Renal cortex interstitium (tissue), 15 donors: ENCODE measurements around the gene KIT. TPM values are rescaled to one million over a fixed set of nuclear protein-coding genes. Genes with fewer than 3 reads are reported as not detected.
"Not testable (repeated sequence)": the region's sequence is repeated elsewhere in the genome, so short reads cannot be mapped to it uniquely, and the experiment has no call there.

Experiments used
- DNase-seq, 11 donors: peaks; one replicate each; pipeline ENCODE4 v3.0.0-alpha.2; 2013; ENCODE audit warnings: low read depth in 9 of 11, low spot score in 4 of 11; ENCODE audit errors: extremely low read depth in 1 of 11
- long read RNA-seq, 16 experiments: transcript quantifications; one replicate each; lab custom pipeline, GENCODE V29; 2026
- polyA plus RNA-seq, 3 donors: library from polyadenylated mRNA; unstranded; fragments of 120-200 nt; gene quantifications; one replicate each; pipeline ENCODE4 v1.2.1, GENCODE V29; 2013; ENCODE audit not compliant: insufficient read length in 3 of 3

KIT gene
- polyA plus RNA-seq = 10 to 100 TPM; 16.9 to 19.4 (median 18.7) TPM
- long read RNA-seq, donor 1, full-length matches to known transcripts = 4 of 4 reads
- long read RNA-seq, donor 1, partial matches to known transcripts = 0 of 4 reads
- long read RNA-seq, donor 1, other reads (novel, unspliced or antisense) = 0 of 4 reads
- long read RNA-seq, donor 2 = 0 reads
- long read RNA-seq, donor 3, partial matches to known transcripts = 0 of 2 reads
- long read RNA-seq, donor 3, other reads (novel, unspliced or antisense) = 0 of 2 reads
- long read RNA-seq, donor 4, partial matches to known transcripts = 0 of 1 reads
- long read RNA-seq, donor 4, other reads (novel, unspliced or antisense) = 0 of 1 reads
- long read RNA-seq, donor 5 = 0 reads
- long read RNA-seq, donor 6, partial matches to known transcripts = 0 of 3 reads
- long read RNA-seq, donor 6, other reads (novel, unspliced or antisense) = 0 of 3 reads
- long read RNA-seq, donor 7, full-length matches to known transcripts = 5 of 10 reads
- long read RNA-seq, donor 7, partial matches to known transcripts = 5 of 10 reads
- long read RNA-seq, donor 7, other reads (novel, unspliced or antisense) = 0 of 10 reads
- long read RNA-seq, donor 8 = 0 reads
- long read RNA-seq, donor 9, partial matches to known transcripts = 0 of 4 reads
- long read RNA-seq, donor 9, other reads (novel, unspliced or antisense) = 0 of 4 reads
- long read RNA-seq, donor 10, partial matches to known transcripts = 0 of 2 reads
- long read RNA-seq, donor 10, other reads (novel, unspliced or antisense) = 0 of 2 reads
- long read RNA-seq, donor 11 = 0 reads
- long read RNA-seq, donor 12, partial matches to known transcripts = 0 of 2 reads
- long read RNA-seq, donor 12, other reads (novel, unspliced or antisense) = 0 of 2 reads
- long read RNA-seq, donor 13 = 0 reads
- long read RNA-seq, donor 14, partial matches to known transcripts = 0 of 4 reads
- long read RNA-seq, donor 14, other reads (novel, unspliced or antisense) = 0 of 4 reads
- long read RNA-seq, donor 15 = 0 reads
- long read RNA-seq, donor 16, partial matches to known transcripts = 0 of 5 reads
- long read RNA-seq, donor 16, other reads (novel, unspliced or antisense) = 0 of 5 reads

- DNase-seq = peak in 10 of 11 donors; percentile 62 to 78 (median 69)
Observed at GRCh38 chr4:54657551-54658251, at the start of gene KIT. TSS of gene KIT (plus strand) at chr4:54657957. CDS start at chr4:54658015, 58 bp downstream.

- no peak for DNase-seq
Observed at GRCh38 chr4:54609310-54609709, 48.4 kb upstream of the KIT start.

- DNase-seq = no peak
Observed at GRCh38 chr4:54614149-54614548, 43.6 kb upstream of the KIT start.

GRCh38 chr4:54620773-54621172, 37.0 kb upstream of the KIT start:
- DNase-seq = no peak

- DNase-seq = no peak
Observed at GRCh38 chr4:54625391-54625790, 32.4 kb upstream of the KIT start.

- no peak for DNase-seq
Observed at GRCh38 chr4:54626113-54626512, 31.6 kb upstream of the KIT start.

- DNase-seq = no peak
Observed at GRCh38 chr4:54632537-54632936, 25.2 kb upstream of the KIT start.

- not testable (repeated sequence) for DNase-seq
Observed at GRCh38 chr4:54633102-54633740, 24.5 kb upstream of the KIT start.

GRCh38 chr4:54635318-54635717, 22.4 kb upstream of the KIT start:
- DNase-seq = no peak

- DNase-seq = no peak
Observed at GRCh38 chr4:54637325-54637724, 20.4 kb upstream of the KIT start.

GRCh38 chr4:54641101-54641500, 16.7 kb upstream of the KIT start:
- not testable (repeated sequence) for DNase-seq

- DNase-seq = no peak
Observed at GRCh38 chr4:54643172-54643571, 14.6 kb upstream of the KIT start.

- DNase-seq = no peak
Observed at GRCh38 chr4:54643958-54644751, 13.6 kb upstream of the KIT start.

- DNase-seq = no peak
Observed at GRCh38 chr4:54645830-54646229, 11.9 kb upstream of the KIT start.

- no peak for DNase-seq
Observed at GRCh38 chr4:54647070-54647469, 10.7 kb upstream of the KIT start.

GRCh38 chr4:54651050-54651449, 6.7 kb upstream of the KIT start:
- no peak for DNase-seq

GRCh38 chr4:54654753-54655152, 3.0 kb upstream of the KIT start:
- no peak for DNase-seq

- peak in 4 of 11 donors; percentile 9 to 39 (median 22) for DNase-seq
Observed at GRCh38 chr4:54657185-54657550, 589 bp upstream of the KIT start.
